Loucy (cell line): Measurements from ENCODE around the gene IFNLR1.

Experiments used
- H2AFZ ChIP-seq: fragments of 200-600 bp; sonication (generic); 2 replicates; pipeline ENCODE4 v1.6.0; 2016; ENCODE audit warnings: antibody characterized with exemption, mild to moderate bottlenecking, low read length, moderate library complexity
- H3F3A ChIP-seq: fragments of 200-600 bp; 2 replicates; pipeline ENCODE4 v1.6.0; 2016; ENCODE audit warnings: antibody characterized with exemption, low read depth, mild to moderate bottlenecking
- H3K27me3 ChIP-seq: fragments of 200-600 bp; sonication (generic); 2 replicates; pipeline ENCODE4 v1.6.1; 2014; ENCODE audit warnings: low read length, mild to moderate bottlenecking; ENCODE audit not compliant: insufficient read depth, poor library complexity, severe bottlenecking
- H3K36me3 ChIP-seq: fragments of 200-600 bp; sonication (generic); 2 replicates; pipeline ENCODE4 v1.6.1; 2016; ENCODE audit warnings: low read length; ENCODE audit not compliant: insufficient read depth
- H3K4me1 ChIP-seq: fragments of 200-600 bp; sonication (generic); 2 replicates; pipeline ENCODE4 v1.5.1; 2014; ENCODE audit warnings: low read length, mild to moderate bottlenecking; ENCODE audit not compliant: insufficient read depth, poor library complexity, severe bottlenecking
- H3K4me2 ChIP-seq: fragments of 200-600 bp; sonication (generic); 2 replicates; pipeline ENCODE4 v1.6.0; 2014; ENCODE audit warnings: antibody characterized with exemption, low read length, low read depth, mild to moderate bottlenecking; ENCODE audit not compliant: poor library complexity, severe bottlenecking
- H3K4me3 ChIP-seq: fragments of 200-600 bp; sonication (generic); 2 replicates; pipeline ENCODE4 v1.5.1; 2014; ENCODE audit warnings: low read length, mild to moderate bottlenecking, mixed read lengths; ENCODE audit not compliant: poor library complexity, severe bottlenecking
- H3K79me2 ChIP-seq: fragments of 200-600 bp; sonication (generic); 2 replicates; pipeline ENCODE4 v1.6.1; 2014; ENCODE audit warnings: low read length; ENCODE audit not compliant: insufficient read depth
- H3K9ac ChIP-seq: fragments of 200-600 bp; sonication (generic); 2 replicates; pipeline ENCODE4 v1.6.0; 2014; ENCODE audit warnings: mild to moderate bottlenecking, low read depth, low read length, moderate library complexity; ENCODE audit not compliant: poor library complexity, severe bottlenecking
- H3K9me2 ChIP-seq: fragments of 200-600 bp; sonication (generic); replicated peaks from 2 replicates; pipeline ENCODE4 v1.6.1; 2016; ENCODE audit warnings: low read depth, low read length, mixed read lengths
- H3K9me3 ChIP-seq: fragments of 200-600 bp; sonication (generic); 2 replicates; pipeline ENCODE4 v1.6.1; 2014; ENCODE audit warnings: mild to moderate bottlenecking, antibody characterized with exemption, low read length, low read depth; ENCODE audit not compliant: insufficient read depth
- H4K20me1 ChIP-seq: fragments of 200-600 bp; sonication (generic); 2 replicates; pipeline ENCODE4 v1.6.0; 2014; ENCODE audit warnings: antibody characterized with exemption, low read length, mild to moderate bottlenecking; ENCODE audit not compliant: insufficient read depth, poor library complexity, severe bottlenecking
- CTCF ChIP-seq: fragments of 200-600 bp; sonication (generic); conservative IDR thresholded peaks from 2 replicates; pipeline ENCODE4 v1.5.1; 2014; ENCODE audit warnings: mild to moderate bottlenecking, antibody characterized with exemption, low read length
- EZH2phosphoT487 ChIP-seq: fragments of 200-600 bp; IDR thresholded peaks from 2 replicates; pipeline ENCODE4 v1.6.1; 2018; ENCODE audit warnings: antibody characterized with exemption, mild to moderate bottlenecking, moderate library complexity, borderline replicate concordance

The IFNLR1 gene

GRCh38 chr1:24134376-24134775, 52.7 kb downstream of the IFNLR1 start:
- no peaks in the 10 kb centered on the region for H3K36me3 ChIP-seq
- H3K9me3 ChIP-seq: peaks cover 9% of the 10 kb centered on the region; the same call in 1 of the 2 replicates
- no peaks in the 10 kb centered on the region for H3K79me2 ChIP-seq
- no peak overlapping the region for H2AFZ ChIP-seq
- no peaks in the 10 kb centered on the region for H3K9me2 ChIP-seq
- no peak overlapping the region for H3K4me3 ChIP-seq
- no peaks in the 10 kb centered on the region for H3K27me3 ChIP-seq
- no peaks in the 10 kb centered on the region for H4K20me1 ChIP-seq
- H3K4me1 ChIP-seq: no peaks in the 10 kb centered on the region
- TF ChIP-seq EZH2phosphoT487 (no peak), CTCF (no peak)
- no peak overlapping the region for H3K9ac ChIP-seq
- H3K4me2 ChIP-seq: no peak overlapping the region
- H3F3A ChIP-seq: no peaks in the 10 kb centered on the region

- Histone ChIP-seq H4K20me1 (no peaks in the 10 kb centered on the region), H3K4me2 (no peak overlapping the region), H3F3A (no peaks in the 10 kb centered on the region), H3K36me3 (no peaks in the 10 kb centered on the region), H3K27me3 (no peaks in the 10 kb centered on the region), H3K4me3 (no peak overlapping the region), H3K9me2 (no peaks in the 10 kb centered on the region), H3K9ac (no peak overlapping the region), H3K79me2 (no peaks in the 10 kb centered on the region), H2AFZ (no peak overlapping the region), H3K4me1 (no peaks in the 10 kb centered on the region), H3K9me3 (peaks cover 9% of the 10 kb centered on the region; the same call in 1 of the 2 replicates)
- TF ChIP-seq CTCF: no peak
- no peak for TF ChIP-seq EZH2phosphoT487
Observed at GRCh38 chr1:24133819-24134218, 53.3 kb downstream of the IFNLR1 start.

- H3K4me2 ChIP-seq: no peak overlapping the region
- H4K20me1 ChIP-seq: no peaks in the 10 kb centered on the region
- no peaks in the 10 kb centered on the region for H3F3A ChIP-seq
- H3K9me2 ChIP-seq: no peaks in the 10 kb centered on the region
- H3K36me3 ChIP-seq: no peaks in the 10 kb centered on the region
- no peak overlapping the region for H3K4me3 ChIP-seq
- H3K9ac ChIP-seq: no peak overlapping the region
- no peaks in the 10 kb centered on the region for H3K79me2 ChIP-seq
- no peak overlapping the region for H2AFZ ChIP-seq
- no peaks in the 10 kb centered on the region for H3K4me1 ChIP-seq
- no peak for TF ChIP-seq CTCF
- no peak for TF ChIP-seq EZH2phosphoT487
- H3K27me3 ChIP-seq: no peaks in the 10 kb centered on the region
- peaks cover 9% of the 10 kb centered on the region; the same call in 1 of the 2 replicates for H3K9me3 ChIP-seq
Observed at GRCh38 chr1:24130385-24130784, 56.7 kb downstream of the IFNLR1 start.
